HepG2 (cell line): Measurements from ENCODE around the gene CEACAM21. TPM values are rescaled to one million over a fixed set of nuclear protein-coding genes. Genes with fewer than 3 reads are reported as not detected.

Experiments
- ATAC-seq: fragments of 200-7000 bp; cut with Tn5 transposase; 3 replicates; pipeline ENCODE4 v1.9.1; 2020; ENCODE audit warnings: mild to moderate bottlenecking, moderate library complexity
- BruUV-seq: library from RNA; stranded (reverse); fragments of 400-500 nt; replicated peaks from 2 replicates; lab custom pipeline; 2021; lab: Mats Ljungman, UMichigan
- CTCF ChIA-PET: fragments of 300-600 bp; formaldehyde crosslinking; extraction: SDS; loops from one replicate; lab custom pipeline; 2021; ENCODE audit warnings: low total read pairs, inconsistent platforms, low intra/inter-chr PET ratio; lab: Yijun Ruan, JAX
- POLR2A ChIA-PET: fragments of 350-600 bp; sonication (Branson Sonifier 250); formaldehyde crosslinking; loops from one replicate; lab custom pipeline; 2020; ENCODE audit warnings: antibody characterized with exemption, inconsistent platforms; lab: Yijun Ruan, JAX
- DNase-seq: peaks from one replicate; pipeline ENCODE4 v3.0.0-alpha.2; 2015; ENCODE audit warnings: low spot score
- FAIRE-seq: peaks from 3 replicates; lab custom pipeline; 2011; peaks lifted over from hg19 to GRCh38; lab: Jason Lieb, UNC
- H2AFZ ChIP-seq: one replicate; pipeline ENCODE4 v1.6.1; 2011; ENCODE audit warnings: low read length, inconsistent platforms
- H3K27ac ChIP-seq: fragments of 300-600 bp; 3 replicates; pipeline ENCODE4 v1.8.0; 2011; ENCODE audit warnings: mixed run types, mild to moderate bottlenecking, mixed read lengths, low read length, inconsistent platforms; ENCODE audit not compliant: insufficient read depth; ENCODE audit errors: extremely low read length
- H3K27me3 ChIP-seq, 2 experiments: fragments of 200-600 bp in 1 of 2; 2 replicates in 1 of 2; 3 replicates in 1 of 2; pipeline versions ENCODE4 v1.6.0 to v1.8.0; 2011; ENCODE audit warnings: low read length in 2 of 2, mild to moderate bottlenecking in 2 of 2, moderate library complexity in 2 of 2, inconsistent platforms in 1 of 2; ENCODE audit not compliant: insufficient read depth in 2 of 2, control insufficient read depth in 1 of 2
- H3K36me3 ChIP-seq, 2 experiments: fragments of 200-600 bp in 1 of 2; replicated peaks in 1 of 2; 2 replicates in 1 of 2; 3 replicates in 1 of 2; pipeline versions ENCODE4 v1.5.1 to v1.8.0; 2011; ENCODE audit warnings: low read length in 2 of 2, inconsistent platforms in 1 of 2; ENCODE audit not compliant: insufficient read depth in 2 of 2, control insufficient read depth in 1 of 2
- H3K4me1 ChIP-seq: 2 replicates; pipeline ENCODE4 v1.5.1; 2012; ENCODE audit warnings: low read length, inconsistent platforms; ENCODE audit not compliant: insufficient read depth
- H3K4me2 ChIP-seq: 2 replicates; pipeline ENCODE4 v1.6.0; 2011; ENCODE audit warnings: low read depth, low read length, inconsistent platforms
- H3K4me3 ChIP-seq, 3 experiments: fragments of 200-600 bp in 1 of 3; sonication (generic), shearing (Covaris generic) in 1 of 3; replicated peaks in 1 of 3; 2 replicates each; pipeline ENCODE4 v1.5.1; 2011 to 2016; ENCODE audit warnings: low read length in 3 of 3, inconsistent platforms in 2 of 3, low read depth in 2 of 3, mild to moderate bottlenecking in 2 of 3, control low read depth in 1 of 3, mixed read lengths in 1 of 3; ENCODE audit not compliant: insufficient read depth in 1 of 3
- H3K79me2 ChIP-seq: one replicate; pipeline ENCODE4 v1.6.1; 2011; ENCODE audit warnings: low read length, inconsistent platforms; ENCODE audit not compliant: insufficient read depth
- H3K9ac ChIP-seq: 2 replicates; pipeline ENCODE4 v1.6.0; 2011; ENCODE audit warnings: mild to moderate bottlenecking, low read depth, low read length, inconsistent platforms; ENCODE audit not compliant: insufficient read depth
- H3K9me3 ChIP-seq: 2 replicates; pipeline ENCODE4 v1.5.1; 2012; ENCODE audit warnings: mild to moderate bottlenecking, low read length
- H4K20me1 ChIP-seq: 2 replicates; pipeline ENCODE4 v1.6.0; 2011; ENCODE audit warnings: inconsistent platforms, mild to moderate bottlenecking, low read length, moderate library complexity; ENCODE audit not compliant: insufficient read depth
- FOXJ3 ChIP-seq: sonication (generic); formaldehyde crosslinking; IDR thresholded peaks from 2 replicates; pipeline ENCODE4 v1.4.0; 2020; ENCODE audit warnings: missing genetic modification reagents, mild to moderate bottlenecking, borderline replicate concordance
- IRX3 ChIP-seq: sonication (generic); formaldehyde crosslinking; IDR thresholded peaks from 2 replicates; pipeline ENCODE4 v1.8.1; 2023; ENCODE audit warnings: mild to moderate bottlenecking, low read depth, missing genetic modification reagents, borderline replicate concordance
- RBM22 ChIP-seq: fragments of 200-400 bp; formaldehyde crosslinking; optimal IDR thresholded peaks from 2 replicates; pipeline ENCODE3; 2017; ENCODE audit warnings: mild to moderate bottlenecking, low read length, moderate library complexity
- ZNF18 ChIP-seq: sonication (generic); formaldehyde crosslinking; IDR thresholded peaks from 2 replicates; pipeline ENCODE4 v1.8.0; 2022; ENCODE audit warnings: mild to moderate bottlenecking, missing genetic modification reagents; ENCODE audit not compliant: insufficient replicate concordance
- ZNF292 ChIP-seq: sonication (generic); formaldehyde crosslinking; IDR thresholded peaks from 2 replicates; pipeline ENCODE4 v1.8.1; 2022; ENCODE audit warnings: mild to moderate bottlenecking, low read depth, missing genetic modification reagents, borderline replicate concordance
- ZNF543 ChIP-seq: sonication (generic); formaldehyde crosslinking; IDR thresholded peaks from 2 replicates; pipeline ENCODE4 v1.4.0; 2020; ENCODE audit warnings: mild to moderate bottlenecking, missing genetic modification reagents
- ZNF572 ChIP-seq: sonication (generic); formaldehyde crosslinking; IDR thresholded peaks from 2 replicates; pipeline ENCODE4 v1.5.1; 2020; ENCODE audit warnings: mild to moderate bottlenecking, missing genetic modification reagents
- WGBS: methylation state at CpG from one replicate; pipeline ENCODE4 v1.1.6; 2017; ENCODE audit warnings: low lambda C conversion rate; 5-methylcytosine and 5-hydroxymethylcytosine counted together
- in situ Hi-C: cut with HindIII; loops from 2 replicates; pipeline ENCODE4 v1.10.0; 2017; ENCODE audit warnings: low pct_unique_long_range_greater_than_20kb; ENCODE audit not compliant: extremely low pct_ligation_motif_present
- intact Hi-C: fragments of 100-400 bp; cut with micrococcal nuclease; formaldehyde crosslinking; loops from one replicate; pipeline ENCODE4 v1.10.0; 2022; ENCODE audit not compliant: unreplicated experiment
- polyA plus RNA-seq, 8 experiments: library from polyadenylated mRNA; depleted of rRNA in 3 of 8; stranded (reverse) in 7 of 8; unstranded in 1 of 8; fragments of >200 nt; fragmentation: Illumina TruSeq in 4 of 8; extraction: Trizol in 4 of 8; gene quantifications; 2 replicates each; pipeline versions ENCODE4 v1.2.1 to v1.2.3, GENCODE V29; 2011 to 2016; ENCODE audit warnings: low read depth in 4 of 8, missing spikeins in 1 of 8, mixed read lengths in 1 of 8; ENCODE audit not compliant: insufficient read depth in 1 of 8
- total RNA-seq, 5 experiments: library from RNA; depleted of rRNA; stranded (reverse); fragments of >200 nt; fragmentation: Illumina TruSeq; extraction: Trizol; gene quantifications; 2 replicates each; pipeline ENCODE4 v1.2.3, GENCODE V29; 2016; ENCODE audit warnings: low read depth in 1 of 5
- TF ChIP-seq, protein P1 (sequence below): sonication (generic); formaldehyde crosslinking; conservative IDR thresholded peaks from 2 replicates; pipeline ENCODE4 v1.4.0; 2020; ENCODE audit warnings: missing genetic modification reagents
- TF ChIP-seq, protein P2 (sequence below): sonication (generic); formaldehyde crosslinking; IDR thresholded peaks from 2 replicates; pipeline ENCODE4 v1.8.0; 2022; ENCODE audit warnings: mild to moderate bottlenecking, missing genetic modification reagents
- TF ChIP-seq, protein P3 (sequence below): sonication (generic); formaldehyde crosslinking; IDR thresholded peaks from 2 replicates; pipeline ENCODE4 v1.9.0; 2022; ENCODE audit warnings: low read depth, missing genetic modification reagents

CEACAM21 gene
- total and polyA plus RNA-seq, 2 of the 13 experiments (the other 11 are each of a cell fraction or from before 2014, with no cell fraction given) = 0.05 TPM; not detected in 1

- Histone ChIP-seq H3K4me1 (no peaks in the 10 kb centered on the region), H3K4me2 (no peak overlapping the region), H3K27ac (no peak overlapping the region), H3K9ac (no peak overlapping the region), H3K9me3 (peaks cover 3% of the 10 kb centered on the region), H3K4me3 (no peak overlapping the region), H3K36me3 (no peaks in the 10 kb centered on the region), H4K20me1 (no peaks in the 10 kb centered on the region; the same call in 1 of the 2 replicates), H2AFZ (no peak overlapping the region), H3K79me2 (no peaks in the 10 kb centered on the region), H3K27me3 (0 out of 5 replicates have a peak, but pooled peaks cover 0 to 1% of the 10 kb centered on the region in 2 experiments)
- in situ Hi-C loops = no loop called here
- no peak for ATAC-seq
- TF ChIP-seq, protein P1, sequence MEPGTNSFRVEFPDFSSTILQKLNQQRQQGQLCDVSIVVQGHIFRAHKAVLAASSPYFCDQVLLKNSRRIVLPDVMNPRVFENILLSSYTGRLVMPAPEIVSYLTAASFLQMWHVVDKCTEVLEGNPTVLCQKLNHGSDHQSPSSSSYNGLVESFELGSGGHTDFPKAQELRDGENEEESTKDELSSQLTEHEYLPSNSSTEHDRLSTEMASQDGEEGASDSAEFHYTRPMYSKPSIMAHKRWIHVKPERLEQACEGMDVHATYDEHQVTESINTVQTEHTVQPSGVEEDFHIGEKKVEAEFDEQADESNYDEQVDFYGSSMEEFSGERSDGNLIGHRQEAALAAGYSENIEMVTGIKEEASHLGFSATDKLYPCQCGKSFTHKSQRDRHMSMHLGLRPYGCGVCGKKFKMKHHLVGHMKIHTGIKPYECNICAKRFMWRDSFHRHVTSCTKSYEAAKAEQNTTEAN (CRISPR knock-in tag) = no peak
- TF ChIP-seq FOXJ3 (CRISPR knock-in tag) = no peak
- no peak for DNase-seq
- FAIRE-seq = no peak
- WGBS = 22% methylated on average over 4 of the region's 4 CpGs
- ChIA-PET CTCF (no interaction called here), POLR2A (no interaction called here)
- intact Hi-C loops = no loop called here
- BruUV-seq = no TSS peak
These were observed 11.9 kb downstream of the CEACAM21 start for GRCh38 chr19:41587838-41588210.

DNA sequence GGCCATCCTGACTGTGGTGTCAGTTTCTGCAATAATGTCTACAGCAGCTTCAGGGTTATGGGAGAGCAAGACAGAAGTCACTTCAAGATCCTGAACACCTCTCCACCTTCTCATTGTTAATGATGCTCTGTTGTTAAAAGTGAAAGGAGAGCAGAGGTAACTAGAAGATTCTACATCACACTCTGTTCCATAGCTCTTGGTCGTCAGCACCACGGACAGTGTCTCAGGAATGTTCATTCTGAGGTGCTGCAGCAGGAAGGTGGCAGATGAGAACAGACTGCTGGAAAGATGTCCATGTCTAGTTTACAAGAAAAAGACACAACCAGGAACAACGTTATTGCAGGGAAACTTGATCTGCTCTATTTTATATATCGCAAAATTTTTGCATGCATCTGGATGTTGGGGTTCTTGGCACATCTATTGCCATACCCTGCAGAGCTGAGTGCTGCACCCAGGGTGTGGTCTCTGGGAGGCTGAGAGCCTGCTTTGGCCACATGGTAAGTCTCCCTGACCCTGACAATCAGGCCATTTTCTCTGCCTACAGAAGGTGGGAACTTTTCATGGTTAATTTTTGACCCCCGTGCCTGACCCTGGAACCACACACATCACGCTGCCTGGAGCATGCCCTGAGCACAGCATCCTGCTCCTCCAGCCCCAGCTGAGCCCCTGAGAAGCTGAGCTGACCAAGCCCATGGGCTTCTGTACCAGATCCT, 12.7 kb downstream of the CEACAM21 start:
- H3K27me3 ChIP-seq = 0 out of 5 replicates have a peak, but pooled peaks cover 0 to 1% of the 10 kb centered on the region in 2 experiments
- H3K79me2 ChIP-seq = no peaks in the 10 kb centered on the region
- H3K36me3 ChIP-seq = no peaks in the 10 kb centered on the region
- H3K4me3 ChIP-seq = no peak overlapping the region
- FAIRE-seq = peak; percentile 15
- intact Hi-C loops (no loop called here), in situ Hi-C loops (no loop called here)
- BruUV-seq = no TSS peak
- H3K9ac ChIP-seq = no peak overlapping the region
- no peak overlapping the region for H2AFZ ChIP-seq
- ChIA-PET POLR2A (no interaction called here), CTCF (no interaction called here)
- no peaks in the 10 kb centered on the region for H3K9me3 ChIP-seq
- DNase-seq = peak; percentile 15
- H3K27ac ChIP-seq = no peak overlapping the region
- H4K20me1 ChIP-seq = no peaks in the 10 kb centered on the region; the same call in 1 of the 2 replicates
- H3K4me1 ChIP-seq = no peaks in the 10 kb centered on the region
- ATAC-seq = peak; percentile 46; the same call in 2 of the 3 replicates
- H3K4me2 ChIP-seq = no peak overlapping the region
- 9% methylated on average over 6 of the region's 6 CpGs for WGBS
- TF ChIP-seq IRX3 (CRISPR knock-in tag) (no peak), ZNF18 (CRISPR knock-in tag) (no peak), RBM22 (no peak), ZNF572 (CRISPR knock-in tag) (no peak), ZNF543 (CRISPR knock-in tag) (no peak), ZNF292 (no peak)
- TF ChIP-seq, protein P2, sequence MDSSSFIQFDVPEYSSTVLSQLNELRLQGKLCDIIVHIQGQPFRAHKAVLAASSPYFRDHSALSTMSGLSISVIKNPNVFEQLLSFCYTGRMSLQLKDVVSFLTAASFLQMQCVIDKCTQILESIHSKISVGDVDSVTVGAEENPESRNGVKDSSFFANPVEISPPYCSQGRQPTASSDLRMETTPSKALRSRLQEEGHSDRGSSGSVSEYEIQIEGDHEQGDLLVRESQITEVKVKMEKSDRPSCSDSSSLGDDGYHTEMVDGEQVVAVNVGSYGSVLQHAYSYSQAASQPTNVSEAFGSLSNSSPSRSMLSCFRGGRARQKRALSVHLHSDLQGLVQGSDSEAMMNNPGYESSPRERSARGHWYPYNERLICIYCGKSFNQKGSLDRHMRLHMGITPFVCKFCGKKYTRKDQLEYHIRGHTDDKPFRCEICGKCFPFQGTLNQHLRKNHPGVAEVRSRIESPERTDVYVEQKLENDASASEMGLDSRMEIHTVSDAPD (CRISPR knock-in tag) = no peak
- TF ChIP-seq, protein P3, sequence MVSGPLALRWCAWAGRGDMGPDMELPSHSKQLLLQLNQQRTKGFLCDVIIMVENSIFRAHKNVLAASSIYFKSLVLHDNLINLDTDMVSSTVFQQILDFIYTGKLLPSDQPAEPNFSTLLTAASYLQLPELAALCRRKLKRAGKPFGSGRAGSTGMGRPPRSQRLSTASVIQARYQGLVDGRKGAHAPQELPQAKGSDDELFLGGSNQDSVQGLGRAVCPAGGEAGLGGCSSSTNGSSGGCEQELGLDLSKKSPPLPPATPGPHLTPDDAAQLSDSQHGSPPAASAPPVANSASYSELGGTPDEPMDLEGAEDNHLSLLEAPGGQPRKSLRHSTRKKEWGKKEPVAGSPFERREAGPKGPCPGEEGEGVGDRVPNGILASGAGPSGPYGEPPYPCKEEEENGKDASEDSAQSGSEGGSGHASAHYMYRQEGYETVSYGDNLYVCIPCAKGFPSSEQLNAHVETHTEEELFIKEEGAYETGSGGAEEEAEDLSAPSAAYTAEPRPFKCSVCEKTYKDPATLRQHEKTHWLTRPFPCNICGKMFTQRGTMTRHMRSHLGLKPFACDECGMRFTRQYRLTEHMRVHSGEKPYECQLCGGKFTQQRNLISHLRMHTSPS (CRISPR knock-in tag) = no peak
